Neutrophil (primary cell): ENCODE measurements around the gene LIMS1.

ENCODE experiments used
- H3K27ac ChIP-seq: fragments of 200-600 bp; sonication (generic); 2 replicates; pipeline ENCODE4 v1.5.1; 2016; ENCODE audit warnings: mild to moderate bottlenecking, moderate library complexity
- H3K27me3 ChIP-seq: fragments of 200-600 bp; sonication (generic); 2 replicates; pipeline ENCODE4 v1.6.0; 2016; ENCODE audit warnings: mild to moderate bottlenecking
- H3K36me3 ChIP-seq: fragments of 200-600 bp; sonication (generic); 2 replicates; pipeline ENCODE4 v1.5.1; 2017
- H3K4me1 ChIP-seq, 2 experiments: fragments of 200-600 bp in 1 of 2; sonication (generic) in 1 of 2; 1 replicate in 1 of 2; 2 replicates in 1 of 2; pipeline versions ENCODE4 v1.5.1 to v1.6.1; 2013 to 2016; ENCODE audit warnings: low read depth in 1 of 2, low read length in 1 of 2, mild to moderate bottlenecking in 1 of 2, moderate library complexity in 1 of 2; ENCODE audit not compliant: control insufficient read depth in 1 of 2, insufficient read depth in 1 of 2
- H3K4me3 ChIP-seq, 2 experiments: fragments of 200-600 bp in 1 of 2; sonication (generic) in 1 of 2; 1 replicate in 1 of 2; 2 replicates in 1 of 2; pipeline ENCODE4 v1.5.1; 2013 to 2016; ENCODE audit warnings: low read depth in 1 of 2, low read length in 1 of 2, mild to moderate bottlenecking in 1 of 2, moderate library complexity in 1 of 2
- H3K9me3 ChIP-seq: fragments of 200-600 bp; sonication (generic); 2 replicates; pipeline ENCODE4 v1.5.1; 2016
- CTCF ChIP-seq: fragments of 200-600 bp; sonication (generic); IDR thresholded peaks from 2 replicates; pipeline ENCODE4 v1.5.1; 2016; ENCODE audit warnings: antibody characterized with exemption

Gene LIMS1

GRCh38 chr2:108602422-108602821, 68.2 kb downstream of the LIMS1 start:
- no peak for TF ChIP-seq CTCF
- H3K4me1 ChIP-seq, result no peaks in the 10 kb centered on the region
- no peaks in the 10 kb centered on the region for H3K27me3 ChIP-seq
- H3K36me3 ChIP-seq, result peaks cover 4% of the 10 kb centered on the region
- no peak overlapping the region for H3K27ac ChIP-seq
- H3K9me3 ChIP-seq, result no peaks in the 10 kb centered on the region
- H3K4me3 ChIP-seq, result no peak overlapping the region

DNA sequence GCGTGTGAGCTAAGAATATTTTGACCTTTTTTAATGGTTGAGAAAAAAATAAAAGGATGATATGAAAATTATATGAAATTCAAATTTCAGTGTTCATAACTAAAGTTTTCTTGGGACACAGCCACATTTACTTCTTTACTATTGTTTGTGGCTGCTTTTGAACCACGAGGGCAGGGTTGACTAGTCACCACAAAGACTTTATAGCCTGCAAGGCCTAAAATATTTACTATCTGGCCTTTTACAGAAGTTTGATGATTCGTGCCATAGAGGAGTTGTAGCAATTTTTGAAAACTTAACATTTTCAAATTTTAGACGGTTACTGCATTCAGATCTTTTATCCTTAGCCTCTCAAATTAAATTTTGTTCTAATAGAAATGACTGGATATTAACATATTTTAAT, 69.9 kb downstream of the LIMS1 start:
- Histone ChIP-seq H3K27ac (no peak overlapping the region), H3K4me1 (no peaks in the 10 kb centered on the region), H3K9me3 (no peaks in the 10 kb centered on the region), H3K4me3 (no peak overlapping the region), H3K27me3 (no peaks in the 10 kb centered on the region), H3K36me3 (peaks cover 7% of the 10 kb centered on the region)
- no peak for TF ChIP-seq CTCF

- H3K4me1 ChIP-seq, result peaks cover 0 to 3% of the 10 kb centered on the region in 2 experiments
- H3K27me3 ChIP-seq, result no peaks in the 10 kb centered on the region
- H3K4me3 ChIP-seq, result no peak overlapping the region
- H3K27ac ChIP-seq, result no peak overlapping the region
- H3K36me3 ChIP-seq, result peaks cover 12% of the 10 kb centered on the region
- TF ChIP-seq CTCF, result no peak
- H3K9me3 ChIP-seq, result no peaks in the 10 kb centered on the region
These were observed 71.7 kb downstream of the LIMS1 start for GRCh38 chr2:108605947-108606346.

DNA sequence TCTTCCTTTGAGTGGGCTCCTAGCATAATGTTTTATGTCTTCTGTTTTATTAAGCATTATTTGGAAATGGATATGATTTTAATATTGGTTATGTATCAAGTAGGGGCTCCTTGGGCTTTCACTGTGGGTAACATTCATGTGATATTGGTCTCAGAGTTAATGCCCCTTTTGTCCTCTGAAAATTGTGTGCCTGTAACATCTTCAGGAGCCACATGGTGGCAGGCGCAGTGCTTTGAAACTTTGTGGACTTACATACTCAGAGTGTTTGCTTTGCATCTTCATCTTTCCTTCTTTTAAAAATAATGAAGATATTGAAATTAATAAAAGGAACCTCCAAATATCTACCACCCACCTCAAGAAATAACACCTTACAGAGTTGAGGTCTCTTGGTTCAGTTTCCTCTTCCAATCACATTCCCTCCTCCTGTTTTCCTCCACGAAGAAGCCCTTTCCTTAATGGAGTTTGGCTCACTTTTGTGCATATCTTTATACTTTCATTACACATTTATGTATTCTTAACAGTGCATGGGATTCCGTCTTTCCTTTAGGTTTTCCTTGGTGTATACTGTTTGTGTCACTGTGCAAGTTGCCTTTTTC, 73.5 kb downstream of the LIMS1 start:
- Histone ChIP-seq H3K36me3 (peaks cover 13% of the 10 kb centered on the region), H3K4me3 (no peak overlapping the region), H3K27me3 (no peaks in the 10 kb centered on the region), H3K9me3 (no peaks in the 10 kb centered on the region), H3K27ac (no peak overlapping the region), H3K4me1 (peaks cover 0 to 7% of the 10 kb centered on the region in 2 experiments)
- TF ChIP-seq CTCF, result peak; percentile 40

GRCh38 chr2:108611021-108611420, 76.8 kb downstream of the LIMS1 start:
- Histone ChIP-seq H3K4me1 (peaks cover 0 to 9% of the 10 kb centered on the region in 2 experiments), H3K27ac (peak overlapping the region; percentile 34), H3K36me3 (peaks cover 23% of the 10 kb centered on the region), H3K9me3 (no peaks in the 10 kb centered on the region), H3K4me3 (no peak overlapping the region), H3K27me3 (no peaks in the 10 kb centered on the region)
- no peak for TF ChIP-seq CTCF

GRCh38 chr2:108612153-108612513, 77.9 kb downstream of the LIMS1 start:
- no peaks in the 10 kb centered on the region for H3K27me3 ChIP-seq
- no peak overlapping the region for H3K4me3 ChIP-seq
- H3K36me3 ChIP-seq, result peaks cover 23% of the 10 kb centered on the region
- no peak for TF ChIP-seq CTCF
- no peak overlapping the region for H3K27ac ChIP-seq
- no peaks in the 10 kb centered on the region for H3K9me3 ChIP-seq
- peaks cover 0 to 9% of the 10 kb centered on the region in 2 experiments for H3K4me1 ChIP-seq
